ENCODE results near the gene CMTM4.
A peak's percentile ranks its signal among the peaks of the same experiment; 100 is the strongest.

CMTM4 gene

DNA sequence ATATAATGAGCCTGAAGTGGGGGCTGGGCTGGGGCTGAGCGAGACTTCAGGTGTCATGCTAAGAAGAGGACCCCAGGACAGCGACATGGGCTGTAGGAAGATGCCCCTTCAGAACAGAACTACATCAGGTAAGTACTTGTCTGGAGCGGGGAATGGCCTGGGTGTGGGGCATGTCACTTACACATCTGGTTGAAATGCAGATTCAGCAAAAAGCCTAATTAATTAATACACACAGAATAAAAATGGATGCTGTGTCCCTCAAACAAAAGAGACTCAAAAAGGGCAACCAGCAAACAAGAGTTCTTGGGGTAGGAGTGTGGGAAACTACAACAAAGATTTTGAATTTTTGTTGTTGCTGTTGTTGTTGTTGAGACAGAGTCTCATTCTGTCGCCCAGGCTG, 105.5 kb downstream of the CMTM4 start:
- TF ChIP-seq, protein P1, sequence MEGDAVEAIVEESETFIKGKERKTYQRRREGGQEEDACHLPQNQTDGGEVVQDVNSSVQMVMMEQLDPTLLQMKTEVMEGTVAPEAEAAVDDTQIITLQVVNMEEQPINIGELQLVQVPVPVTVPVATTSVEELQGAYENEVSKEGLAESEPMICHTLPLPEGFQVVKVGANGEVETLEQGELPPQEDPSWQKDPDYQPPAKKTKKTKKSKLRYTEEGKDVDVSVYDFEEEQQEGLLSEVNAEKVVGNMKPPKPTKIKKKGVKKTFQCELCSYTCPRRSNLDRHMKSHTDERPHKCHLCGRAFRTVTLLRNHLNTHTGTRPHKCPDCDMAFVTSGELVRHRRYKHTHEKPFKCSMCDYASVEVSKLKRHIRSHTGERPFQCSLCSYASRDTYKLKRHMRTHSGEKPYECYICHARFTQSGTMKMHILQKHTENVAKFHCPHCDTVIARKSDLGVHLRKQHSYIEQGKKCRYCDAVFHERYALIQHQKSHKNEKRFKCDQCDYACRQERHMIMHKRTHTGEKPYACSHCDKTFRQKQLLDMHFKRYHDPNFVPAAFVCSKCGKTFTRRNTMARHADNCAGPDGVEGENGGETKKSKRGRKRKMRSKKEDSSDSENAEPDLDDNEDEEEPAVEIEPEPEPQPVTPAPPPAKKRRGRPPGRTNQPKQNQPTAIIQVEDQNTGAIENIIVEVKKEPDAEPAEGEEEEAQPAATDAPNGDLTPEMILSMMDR (IDR thresholded peaks at IDR 0.05; ENCODE audit: insufficient read depth, missing control alignments), result no peak

DNA sequence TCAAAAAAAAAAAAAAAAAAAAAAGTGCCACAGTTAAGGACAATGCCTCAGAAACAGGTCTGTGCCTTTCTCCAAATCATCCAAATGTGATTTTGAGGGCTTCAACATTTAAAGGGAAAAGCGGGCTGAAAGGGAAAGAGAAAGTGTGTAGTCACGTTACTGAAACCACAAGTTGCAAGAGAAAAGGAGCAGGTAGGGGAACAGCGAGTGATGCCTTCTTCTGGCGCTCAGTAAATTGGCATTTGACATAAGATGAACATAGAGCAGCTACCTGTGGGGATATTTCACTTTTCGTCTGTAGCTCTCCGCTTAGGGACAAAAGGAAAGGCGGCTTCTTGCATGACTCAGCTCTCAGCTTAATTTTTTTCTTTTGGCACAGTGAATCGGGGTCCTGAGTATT, 106.2 kb downstream of the CMTM4 start:
- TF ChIP-seq, protein P1 (IDR thresholded peaks at IDR 0.05; ENCODE audit: insufficient read depth, missing control alignments), result no peak
- DNase-seq (ENCODE audit: insufficient read length, low spot score) (no peak), FAIRE-seq (no peak)

More for the DNA sequence above, 105.5 kb downstream of the CMTM4 start:
- DNase-seq (ENCODE audit: insufficient read length, low spot score) (no peak), FAIRE-seq (no peak)

DNA sequence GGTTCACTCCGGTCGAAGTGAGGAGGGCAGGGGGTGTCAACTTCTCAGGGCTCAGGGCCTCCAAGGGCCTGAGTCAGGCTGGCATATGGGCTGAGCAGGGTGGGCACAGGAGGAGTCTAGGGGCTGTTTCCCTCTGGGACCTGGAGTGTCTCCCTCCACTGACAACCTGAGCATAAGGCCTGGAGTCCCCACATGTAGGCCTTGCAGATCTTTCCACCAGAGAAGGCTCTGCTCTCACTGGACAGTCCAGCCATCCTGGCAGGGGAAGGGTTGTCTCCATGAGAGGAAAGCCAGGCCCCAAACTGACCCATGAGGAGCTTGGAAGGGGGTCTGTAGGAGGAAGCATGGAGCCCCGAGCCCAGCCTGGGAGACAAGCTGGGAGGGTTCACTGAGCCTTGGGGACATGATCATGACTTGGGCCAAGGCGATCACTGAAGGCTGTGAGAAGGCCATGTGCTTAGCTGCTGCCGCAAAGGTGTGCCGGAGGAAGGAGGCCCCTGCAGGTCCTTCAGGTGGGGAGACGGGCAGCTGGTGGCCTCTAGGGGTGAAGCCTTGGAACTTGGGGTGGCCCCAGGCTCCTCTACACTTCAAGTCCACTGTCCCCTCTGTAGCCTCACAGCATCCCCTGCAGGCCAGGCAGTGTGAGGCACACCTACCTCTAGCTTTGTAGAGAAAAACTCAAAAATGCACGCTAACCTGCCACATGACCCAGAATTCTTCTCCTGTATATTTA, 107.4 kb downstream of the CMTM4 start:
- DNase-seq (ENCODE audit: insufficient read length, low spot score) (no peak), FAIRE-seq (no peak)
- TF ChIP-seq, protein P1 (IDR thresholded peaks at IDR 0.05; ENCODE audit: insufficient read depth, missing control alignments), result peak; percentile 42

DNA sequence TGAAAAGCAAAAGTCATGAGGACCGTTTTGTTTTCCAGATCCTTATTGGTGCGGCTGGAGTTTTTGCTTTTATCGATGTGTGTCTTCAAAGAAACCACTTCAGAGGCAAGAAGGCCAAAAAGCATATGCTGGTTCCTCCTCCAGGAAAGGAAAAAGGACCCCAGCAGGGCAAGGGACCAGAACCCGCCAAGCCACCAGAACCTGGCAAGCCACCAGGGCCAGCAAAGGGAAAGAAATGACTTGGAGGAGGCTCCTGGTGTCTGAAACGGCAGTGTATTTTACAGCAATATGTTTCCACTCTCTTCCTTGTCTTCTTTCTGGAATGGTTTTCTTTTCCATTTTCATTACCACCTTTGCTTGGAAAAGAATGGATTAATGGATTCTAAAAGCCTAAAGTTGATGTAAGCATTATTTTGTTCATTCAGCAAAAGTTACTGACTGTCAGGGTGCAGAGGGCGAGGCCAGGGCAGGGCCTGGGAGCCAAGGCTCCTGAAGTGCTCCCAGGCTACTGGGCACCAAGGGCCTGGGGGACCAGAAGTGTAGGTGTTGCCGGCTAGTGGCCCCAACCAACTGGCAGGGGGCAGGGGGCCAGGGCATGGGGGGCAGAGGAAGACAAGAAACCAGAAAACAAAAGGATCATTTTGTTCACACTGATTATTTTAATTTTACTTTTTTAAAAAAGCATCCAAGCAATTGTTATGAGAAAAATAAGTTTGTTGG, 108.5 kb downstream of the CMTM4 start:
- DNase-seq (ENCODE audit: insufficient read length, low spot score) (no peak), FAIRE-seq (no peak)
- TF ChIP-seq, protein P1 (IDR thresholded peaks at IDR 0.05; ENCODE audit: insufficient read depth, missing control alignments), result no peak

DNA sequence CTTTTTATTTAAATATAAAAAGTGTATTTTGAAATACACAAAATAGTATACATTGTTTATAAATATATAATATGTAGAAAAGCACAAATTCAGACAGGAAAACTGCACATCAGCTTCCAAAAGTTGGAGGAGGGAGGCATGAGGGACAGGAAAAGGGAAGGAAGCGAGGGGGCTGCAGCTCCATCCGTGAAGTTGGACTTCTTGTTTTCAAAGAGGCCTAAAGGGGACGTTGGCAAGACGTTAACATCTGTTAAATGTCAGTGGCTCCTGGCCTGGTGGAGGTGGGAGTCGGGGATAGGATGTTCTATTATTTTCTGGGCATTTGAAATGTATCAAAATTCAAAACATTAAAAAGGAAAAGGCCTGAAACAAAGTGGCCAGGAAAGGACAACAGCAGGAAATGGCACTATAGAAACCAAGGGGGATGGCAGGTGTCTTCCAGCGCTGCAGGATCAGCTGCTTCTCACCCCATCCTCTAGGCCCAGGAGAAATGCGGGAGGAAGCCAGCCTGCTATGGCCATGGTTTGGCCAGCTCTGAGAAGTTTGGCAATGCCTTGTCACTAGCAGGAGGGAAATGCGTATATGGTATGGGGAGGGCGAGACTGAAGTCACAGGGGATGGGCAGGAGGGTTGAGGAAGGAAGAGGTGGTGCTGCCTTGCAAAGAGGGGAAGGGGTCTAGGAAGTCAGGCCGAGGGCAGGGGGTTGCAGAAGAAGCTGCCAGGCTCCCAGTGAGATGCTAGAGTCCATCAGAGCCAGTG, 110.9 kb downstream of the CMTM4 start:
- FAIRE-seq, result no peak
- TF ChIP-seq, protein P1 (IDR thresholded peaks at IDR 0.05; ENCODE audit: insufficient read depth, missing control alignments), result no peak
- DNase-seq (ENCODE audit: insufficient read length, low spot score), result no peak

DNA sequence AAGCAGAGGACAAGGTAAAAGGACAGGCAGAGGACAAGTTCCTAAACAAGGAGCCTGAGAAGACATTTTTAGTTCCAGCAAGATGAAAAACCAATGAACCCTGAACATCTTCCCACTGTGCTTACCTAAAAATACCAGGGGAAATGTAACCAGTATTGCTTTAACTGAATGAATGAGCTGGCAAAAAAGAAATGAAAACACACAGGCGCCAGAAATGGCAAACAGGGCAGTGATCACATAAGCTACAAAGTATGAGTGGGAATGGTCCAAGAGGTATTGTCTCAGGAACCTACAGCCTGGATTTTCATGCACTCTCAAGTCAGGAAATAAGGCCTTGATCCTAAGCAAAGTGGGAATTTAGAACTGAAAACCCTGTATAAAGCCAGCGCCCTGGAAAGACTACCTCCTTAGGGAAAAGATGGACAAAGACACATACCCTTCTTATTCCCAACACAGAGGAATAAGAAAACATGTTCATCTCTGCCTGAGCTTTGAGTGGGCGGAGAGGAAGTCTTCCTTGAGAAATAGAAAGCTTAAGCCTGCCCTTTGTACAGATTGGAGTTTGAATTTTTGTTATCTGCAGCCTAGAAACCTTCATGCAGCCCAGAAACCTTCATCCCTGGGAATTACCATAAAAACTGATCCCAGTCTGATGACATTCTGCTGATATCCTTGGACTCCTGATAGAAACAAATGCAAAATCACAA, 115.1 kb downstream of the CMTM4 start:
- DNase-seq (ENCODE audit: insufficient read length, low spot score) (no peak), FAIRE-seq (no peak)
- TF ChIP-seq, protein P1 (IDR thresholded peaks at IDR 0.05; ENCODE audit: insufficient read depth, missing control alignments), result no peak

Measured in D721Med (cell line).